DMS53 treated with DMSO at 0.1 percent for 48 hours (cell line): ENCODE results near the gene RBMXL3.
"Not testable (repeated sequence)": the region's sequence is repeated elsewhere in the genome, so short reads cannot be mapped to it uniquely, and the experiment has no call there.

Experiments used
- DNase-seq: peaks from one replicate; lab custom pipeline; 2025; ENCODE audit not compliant: unreplicated experiment; lab: John Stamatoyannopoulos, UW

RBMXL3 gene

GRCh38 chrX:115189110-115189509 lies at the start of gene RBMXL3:
RBMXL3 (plus strand) TSS chrX:115189410; CDS start chrX:115189442, 32 bp downstream.
- no peak for DNase-seq

DNA sequence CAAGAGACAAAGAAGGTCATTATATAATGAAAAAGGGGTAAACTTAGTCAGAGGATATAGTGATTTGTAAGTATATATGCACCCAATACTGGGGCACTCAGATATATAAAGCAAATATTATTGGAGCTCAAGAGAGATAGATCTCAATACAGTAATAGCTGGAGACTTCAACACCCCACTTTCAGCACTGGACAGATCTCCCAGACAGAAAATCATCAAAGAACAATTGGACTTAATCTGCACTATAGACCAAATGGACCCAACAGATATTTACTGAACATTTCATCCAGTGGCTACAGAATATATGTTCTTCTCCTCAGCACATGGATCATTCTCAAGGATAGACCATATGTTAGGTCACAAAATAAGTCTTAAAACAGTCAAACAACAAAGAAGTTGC lies 47.2 kb upstream of the RBMXL3 start:
- DNase-seq: no peak

DNA sequence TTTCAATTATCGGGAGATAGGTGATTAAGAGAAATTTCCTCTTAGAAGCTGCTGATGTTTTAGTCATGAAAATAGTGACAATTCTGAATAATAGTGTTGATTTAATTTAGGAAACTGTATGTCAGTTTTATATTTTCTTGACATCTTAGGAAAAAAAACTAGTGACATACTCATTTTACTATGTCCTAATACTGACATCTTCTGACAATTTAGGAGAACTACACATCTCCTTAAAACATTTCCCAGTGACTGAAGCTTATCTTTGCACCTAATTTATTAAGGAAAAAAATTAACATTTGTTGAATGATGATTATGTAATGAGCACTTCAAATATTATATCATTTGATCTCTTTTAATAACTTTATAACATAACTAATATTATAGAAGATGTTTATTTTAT lies 42.0 kb upstream of the RBMXL3 start:
- peak; percentile 25 for DNase-seq

DNA sequence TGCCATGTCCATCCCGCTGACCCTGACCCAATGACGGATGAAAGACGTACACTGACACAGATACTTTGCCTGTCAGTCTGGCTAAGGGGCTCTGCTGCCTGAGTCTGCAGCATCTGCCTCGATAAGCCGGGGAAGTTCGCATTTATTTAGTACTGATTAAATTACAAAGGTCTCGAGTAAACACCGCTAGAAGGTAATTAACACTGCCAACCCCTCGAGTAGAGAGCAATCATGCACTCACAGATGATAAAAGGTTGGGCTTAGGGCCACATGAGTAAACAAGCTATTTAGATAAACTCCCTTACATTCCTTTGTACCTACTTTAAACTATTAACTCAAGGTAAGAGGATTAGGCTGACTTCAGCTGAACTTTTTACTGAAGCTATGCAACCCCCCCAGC lies 16.0 kb upstream of the RBMXL3 start:
- DNase-seq: no peak

- DNase-seq: no peak
These were observed 14.7 kb upstream of the RBMXL3 start for GRCh38 chrX:115174548-115174947.

GRCh38 chrX:115177932-115178331 lies 11.3 kb upstream of the RBMXL3 start:
- no peak for DNase-seq

- no peak for DNase-seq
These were observed 10.7 kb upstream of the RBMXL3 start for GRCh38 chrX:115178473-115178872.

GRCh38 chrX:115183980-115184379 lies 5.2 kb upstream of the RBMXL3 start:
- DNase-seq: no peak

DNA sequence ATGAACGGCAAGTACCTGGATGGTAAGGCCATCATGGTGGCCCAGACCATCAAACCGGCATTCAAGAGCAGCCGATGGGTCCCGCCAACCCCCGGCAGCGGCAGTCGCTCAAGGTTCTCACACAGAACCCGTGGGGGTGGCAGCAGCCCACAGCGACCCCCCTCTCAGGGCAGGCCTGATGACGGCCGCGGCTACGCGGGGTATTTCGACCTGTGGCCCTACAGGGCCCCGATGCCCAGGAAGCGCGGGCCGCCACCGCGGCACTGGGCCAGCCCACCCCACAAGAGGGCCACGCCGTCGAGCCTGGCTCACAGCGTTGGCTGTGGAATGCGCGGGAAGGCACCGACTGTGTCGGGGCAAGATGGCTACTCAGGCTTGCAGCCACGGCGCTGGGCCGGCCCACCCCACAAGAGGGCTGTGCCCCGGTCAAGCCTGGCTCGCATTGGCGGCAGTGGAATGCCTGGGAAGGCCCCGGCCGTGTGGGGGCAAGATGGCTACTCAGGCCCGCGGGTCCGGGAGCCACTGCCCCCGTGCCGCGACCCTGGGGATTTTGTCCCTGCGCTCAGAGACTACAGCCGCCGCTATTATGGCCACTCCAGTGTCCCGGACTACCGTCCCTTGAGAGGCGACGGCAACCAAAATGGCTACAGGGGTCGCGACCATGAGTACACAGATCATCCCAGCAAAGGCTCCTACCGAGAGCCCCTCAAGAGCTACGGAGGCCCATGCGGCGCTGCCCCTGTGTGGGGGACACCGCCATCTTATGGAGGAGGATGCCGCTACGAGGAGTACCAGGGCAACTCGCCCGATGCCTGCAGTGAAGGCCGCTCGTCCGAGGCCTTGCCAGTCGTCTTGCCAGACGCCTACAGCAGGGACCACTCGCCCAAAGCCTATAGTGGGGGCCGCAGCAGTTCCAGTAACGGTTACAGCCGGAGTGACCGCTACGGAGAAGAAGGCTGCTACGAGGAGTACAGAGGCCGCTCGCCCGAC lies 731 bp downstream of the RBMXL3 start:
- DNase-seq: no peak

GRCh38 chrX:115190636-115191489 lies 1.7 kb downstream of the RBMXL3 start:
- no peak for DNase-seq

DNA sequence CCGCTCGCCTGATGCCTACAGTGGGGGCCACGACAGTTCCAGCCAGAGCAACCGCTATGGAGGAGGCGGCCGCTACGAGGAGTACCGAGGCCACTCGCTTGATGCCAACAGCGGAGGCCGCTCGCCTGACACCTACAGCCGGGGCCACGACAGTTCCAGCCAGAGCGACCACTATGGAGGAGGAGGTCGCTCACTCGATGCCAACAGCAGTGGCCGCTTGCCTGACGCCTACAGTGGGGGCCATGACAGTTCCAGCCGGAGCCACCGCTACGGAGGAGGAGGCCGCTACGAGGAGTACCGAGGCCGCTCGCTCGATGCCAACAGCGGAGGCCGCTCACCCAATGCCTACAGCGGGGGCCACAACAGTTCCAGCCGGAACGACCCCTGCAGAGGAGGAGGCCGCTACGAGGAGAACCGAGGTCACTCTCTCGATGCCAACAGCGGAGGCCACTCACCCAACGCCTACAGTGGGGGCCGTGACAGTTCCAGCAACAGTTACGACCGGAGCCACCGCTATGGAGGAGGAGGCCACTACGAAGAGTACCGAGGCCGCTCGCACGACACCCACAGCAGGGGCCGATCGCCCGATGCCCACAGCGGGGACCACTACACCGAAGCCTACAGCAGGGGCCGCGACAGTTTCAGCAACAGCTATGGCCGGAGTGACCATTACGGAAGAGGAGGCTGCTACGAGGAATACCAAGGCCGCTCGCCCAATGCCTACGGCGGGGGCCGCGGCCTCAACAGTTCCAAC lies 2.5 kb downstream of the RBMXL3 start:
- DNase-seq: no peak

DNA sequence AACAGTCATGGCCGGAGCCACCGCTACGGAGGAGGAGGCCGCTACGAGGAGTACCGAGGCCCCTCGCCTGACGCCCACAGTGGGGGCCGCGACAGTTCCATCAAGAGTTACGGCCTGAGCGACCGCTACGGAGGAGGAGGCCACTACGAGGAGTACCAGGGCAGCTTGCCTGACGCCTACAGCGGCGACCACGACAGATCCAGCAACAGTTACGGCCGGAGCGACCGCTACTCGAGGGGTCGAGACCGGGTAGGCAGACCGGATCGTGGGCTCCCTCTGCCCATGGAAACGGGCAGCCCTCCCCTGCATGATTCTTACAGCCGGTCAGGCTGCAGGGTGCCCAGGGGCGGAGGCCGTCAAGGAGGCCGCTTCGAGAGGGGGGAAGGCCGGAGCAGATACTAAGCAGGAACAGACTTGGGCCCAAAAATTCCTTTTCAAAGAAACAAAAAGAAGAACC lies 3.1 kb downstream of the RBMXL3 start:
- no peak for DNase-seq

GRCh38 chrX:115204040-115204439 lies 14.8 kb downstream of the RBMXL3 start:
- no peak for DNase-seq

DNA sequence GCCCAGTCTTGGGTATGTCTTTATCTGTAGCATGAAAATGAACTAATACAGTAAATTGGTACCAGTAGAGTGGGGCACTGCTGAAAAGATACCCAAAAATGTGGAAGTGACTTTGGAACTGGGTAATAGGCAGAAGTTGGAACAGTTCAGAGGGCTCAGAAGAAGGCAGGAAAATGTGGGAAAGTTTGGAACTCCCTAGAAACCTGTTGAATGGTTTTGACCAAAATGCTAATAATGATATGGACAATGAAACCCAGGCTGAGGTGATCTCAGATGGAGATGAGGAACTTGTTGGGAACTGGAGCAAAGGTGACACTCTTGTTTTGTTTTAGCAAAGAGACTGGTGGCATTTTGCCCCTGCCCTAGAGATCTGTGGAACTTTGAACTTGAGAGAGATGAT lies 20.3 kb downstream of the RBMXL3 start:
- DNase-seq: not testable (repeated sequence)

GRCh38 chrX:115214151-115214550 lies 24.9 kb downstream of the RBMXL3 start:
- DNase-seq: no peak

- no peak for DNase-seq
These were observed 25.4 kb downstream of the RBMXL3 start for GRCh38 chrX:115214605-115215004.

GRCh38 chrX:115217346-115217745 lies 28.1 kb downstream of the RBMXL3 start:
- not testable (repeated sequence) for DNase-seq

DNA sequence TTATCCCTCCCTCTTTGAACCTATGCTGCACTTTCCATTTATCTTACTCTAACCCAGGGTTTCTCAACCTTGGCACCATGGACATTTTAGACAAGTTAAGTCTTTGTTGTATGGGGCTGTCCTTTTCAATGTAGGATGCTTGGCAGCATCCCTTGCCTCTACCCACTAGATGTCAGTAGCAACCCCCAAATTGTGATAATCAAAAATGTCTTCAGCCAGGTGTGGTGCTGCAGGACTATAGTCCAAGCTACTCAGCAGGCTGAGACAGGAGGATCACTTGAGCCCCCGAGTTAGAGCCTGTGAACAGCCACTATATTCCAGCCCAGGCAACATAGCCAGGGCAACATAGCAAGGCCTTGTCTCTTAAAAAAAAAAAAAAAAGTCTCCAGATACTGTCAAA lies 37.7 kb downstream of the RBMXL3 start:
- peak; percentile 8 for DNase-seq

- DNase-seq: no peak
These were observed 40.3 kb downstream of the RBMXL3 start for GRCh38 chrX:115229337-115230003.

GRCh38 chrX:115232933-115233496 lies 43.8 kb downstream of the RBMXL3 start:
- no peak for DNase-seq
